ENCODE data around the gene WDR7. TPM values are rescaled to one million over a fixed set of nuclear protein-coding genes. Genes with fewer than 3 reads are reported as not detected.

WDR7 gene
- total RNA-seq, 2 experiments from 2014 or later = 39.7 to 44.2 TPM

- ATAC-seq (peak; percentile 82), DNase-seq (peak; percentile 38)
- H3K4me3 Mint-ChIP-seq = peak overlapping the region; percentile 61
- peaks cover 34% of the 10 kb centered on the region for H3K4me1 Mint-ChIP-seq (ENCODE audit: low read depth)
- H3K36me3 Mint-ChIP-seq (ENCODE audit: low read depth) = peaks cover 14% of the 10 kb centered on the region
- ChIA-PET POLR2A (no interaction called here), CTCF (no interaction called here)
- peaks cover 14% of the 10 kb centered on the region for H3K27me3 Mint-ChIP-seq (ENCODE audit: low read depth)
- peak overlapping the region; percentile 84 for H3K27ac Mint-ChIP-seq
- peaks cover 8% of the 10 kb centered on the region for H3K9me3 Mint-ChIP-seq (ENCODE audit: insufficient read depth)
Observed at GRCh38 chr18:57084331-57085271, 433.4 kb downstream of the WDR7 start.

GRCh38 chr18:57085371-57085770 lies 434.2 kb downstream of the WDR7 start:
- peak overlapping the region; percentile 84 for H3K27ac Mint-ChIP-seq
- DNase-seq (no peak), ATAC-seq (no peak)
- H3K36me3 Mint-ChIP-seq (ENCODE audit: low read depth) = peaks cover 14% of the 10 kb centered on the region
- H3K9me3 Mint-ChIP-seq (ENCODE audit: insufficient read depth) = peaks cover 8% of the 10 kb centered on the region
- H3K4me3 Mint-ChIP-seq = no peak overlapping the region
- H3K27me3 Mint-ChIP-seq (ENCODE audit: low read depth) = peaks cover 9% of the 10 kb centered on the region
- peaks cover 36% of the 10 kb centered on the region for H3K4me1 Mint-ChIP-seq (ENCODE audit: low read depth)
- POLR2A ChIA-PET = no interaction called here
- CTCF ChIA-PET = no interaction called here

GRCh38 chr18:57086163-57086562 lies 435.0 kb downstream of the WDR7 start:
- Mint-ChIP-seq H3K9me3 (ENCODE audit: insufficient read depth) (peaks cover 8% of the 10 kb centered on the region), H3K4me3 (no peak overlapping the region), H3K27me3 (ENCODE audit: low read depth) (peaks cover 9% of the 10 kb centered on the region), H3K36me3 (ENCODE audit: low read depth) (peaks cover 14% of the 10 kb centered on the region), H3K4me1 (ENCODE audit: low read depth) (peaks cover 37% of the 10 kb centered on the region), H3K27ac (no peak overlapping the region)
- DNase-seq (no peak), ATAC-seq (no peak)
- ChIA-PET CTCF (no interaction called here), POLR2A (no interaction called here)

Other genes starting within 250 kb of the WDR7 start
- gene TXNL1, start 12.8 kb upstream of the WDR7 start, total RNA-seq = 10 to 100 TPM; 51.9 to 54.4 TPM